DMS114 treated with DMSO at 0.1 percent for 48 hours (cell line): ENCODE data around the gene SLC27A1.
"Not testable (repeated sequence)": the region's sequence is repeated elsewhere in the genome, so short reads cannot be mapped to it uniquely, and the experiment has no call there.

Experiments used
- DNase-seq: peaks from one replicate; lab custom pipeline; 2025; ENCODE audit not compliant: unreplicated experiment; lab: John Stamatoyannopoulos, UW

Gene SLC27A1

DNA sequence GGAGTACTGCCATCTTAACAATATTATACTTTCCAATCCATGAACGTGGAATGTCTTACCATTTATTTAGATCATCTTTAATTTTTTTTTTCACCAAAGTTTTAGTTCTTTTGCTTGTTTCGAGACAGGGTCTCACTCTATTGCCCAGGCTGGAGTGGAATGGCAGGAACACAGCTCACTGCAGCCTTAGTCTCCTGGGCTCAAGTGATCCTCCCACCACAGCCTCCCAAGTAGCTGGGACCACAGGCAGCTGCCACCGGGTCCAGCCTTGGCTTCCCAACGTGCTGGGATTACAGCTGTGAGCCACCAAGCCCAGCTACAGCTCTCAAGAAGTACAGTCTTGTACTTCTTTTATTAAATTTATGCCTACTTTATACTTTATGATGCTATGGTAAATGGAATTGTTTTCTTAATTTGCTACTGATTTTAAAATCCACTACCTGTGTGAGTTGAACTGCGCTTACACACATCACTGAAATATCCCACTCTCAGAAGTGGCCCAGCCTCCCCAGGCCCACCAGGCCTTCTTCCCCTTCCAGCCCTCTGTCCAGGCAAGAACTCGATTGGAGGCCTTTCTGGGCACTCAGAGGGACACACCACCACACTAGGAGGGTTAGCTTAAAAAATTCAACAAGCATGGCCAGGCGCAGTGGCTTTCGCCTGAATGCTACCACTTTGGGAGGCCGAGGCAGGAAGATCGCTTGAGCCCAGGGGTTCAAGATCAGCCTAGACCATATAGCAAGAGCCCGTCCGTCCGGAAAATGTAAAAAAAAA lies 40.1 kb downstream of the SLC27A1 start:
- DNase-seq = no peak

DNA sequence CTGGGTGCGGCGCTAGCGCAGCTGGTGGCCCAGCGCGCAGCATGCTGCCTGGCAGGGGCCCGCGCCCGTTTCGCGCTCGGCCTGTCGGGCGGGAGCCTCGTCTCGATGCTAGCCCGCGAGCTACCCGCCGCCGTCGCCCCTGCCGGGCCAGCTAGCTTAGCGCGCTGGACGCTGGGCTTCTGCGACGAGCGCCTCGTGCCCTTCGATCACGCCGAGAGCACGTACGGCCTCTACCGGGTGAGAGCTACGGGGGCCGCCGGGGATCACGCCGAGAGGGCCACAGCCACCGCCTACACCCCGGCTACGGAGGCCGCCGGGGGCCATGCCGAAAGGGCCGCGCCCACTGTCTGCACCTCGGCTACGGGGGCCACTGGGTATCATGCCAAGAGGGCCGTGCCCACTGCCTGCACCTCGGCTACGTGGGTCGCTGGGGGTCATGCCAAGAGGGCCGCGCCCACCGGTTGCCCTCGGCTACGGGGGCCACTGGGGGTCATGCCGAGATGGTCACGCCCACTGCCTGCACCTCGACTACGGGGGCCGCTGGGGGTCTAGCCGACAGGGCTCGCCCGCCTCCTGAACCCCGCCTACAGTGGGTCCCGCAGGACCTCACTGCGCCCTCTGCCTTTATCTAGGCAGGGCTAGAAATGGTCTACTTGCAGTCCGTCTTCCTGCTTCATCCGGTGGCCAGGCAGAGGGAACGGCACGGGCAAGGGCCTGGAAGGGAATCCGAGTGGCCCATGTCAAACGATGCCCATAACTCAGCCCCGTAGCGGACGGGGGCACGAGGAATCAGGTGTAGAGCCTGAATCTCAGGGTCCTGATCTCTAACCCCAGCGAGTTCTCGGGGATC lies 41.6 kb downstream of the SLC27A1 start:
- peak; percentile 50 for DNase-seq

DNA sequence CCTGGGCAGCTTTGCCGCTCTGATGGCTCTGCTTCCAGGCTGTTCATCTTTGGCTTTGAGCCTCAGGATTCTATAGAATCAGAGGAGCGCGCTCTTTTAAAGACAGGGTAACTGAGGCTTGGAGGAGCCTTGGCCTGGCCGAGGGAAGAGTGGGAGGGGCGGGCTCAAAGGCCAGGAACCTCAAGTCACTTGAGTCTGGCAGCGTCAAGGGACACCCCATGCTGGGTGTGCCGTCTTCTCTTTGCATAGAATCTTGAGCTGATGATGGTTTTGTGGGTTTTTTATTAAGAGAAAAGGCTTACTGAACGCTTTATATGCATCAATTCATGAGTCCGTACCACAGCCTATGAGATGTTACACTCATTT lies 42.2 kb downstream of the SLC27A1 start:
- DNase-seq = no peak

DNA sequence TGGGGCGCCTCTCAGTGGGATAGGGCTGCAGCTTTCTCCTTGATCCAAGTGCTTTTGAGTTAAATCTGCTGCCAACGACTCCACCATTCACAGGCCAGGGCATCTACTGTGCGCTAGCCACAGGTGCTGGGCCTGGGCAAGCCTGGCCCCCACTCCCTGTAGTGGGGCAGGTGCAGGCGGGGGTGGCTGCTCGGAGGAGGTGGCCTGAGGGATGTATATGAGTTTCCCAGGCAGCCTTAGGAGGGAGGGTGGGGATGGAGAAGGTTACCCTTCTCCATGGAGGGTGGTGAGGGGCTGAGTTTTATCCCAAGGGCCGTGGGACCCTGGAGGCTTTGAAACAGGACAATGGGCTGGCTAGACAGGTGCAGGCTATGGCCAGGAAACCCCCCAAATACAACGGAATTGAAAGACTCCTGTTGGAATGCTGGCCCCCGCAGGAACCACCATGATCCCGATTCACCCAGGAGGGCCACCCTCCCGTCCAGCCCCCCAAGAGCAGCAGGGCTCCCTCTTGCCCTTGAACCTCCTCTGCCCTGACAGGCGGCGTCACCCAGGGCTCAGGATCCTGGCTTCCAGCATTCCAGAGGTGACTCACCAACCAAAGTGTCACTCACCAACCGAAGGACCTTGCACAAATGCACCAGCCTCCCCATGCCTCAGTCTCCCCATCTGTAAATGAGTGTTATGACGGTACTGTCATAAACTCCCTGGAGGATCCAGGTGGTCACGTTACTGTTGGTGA lies 45.3 kb downstream of the SLC27A1 start:
- no peak for DNase-seq

DNA sequence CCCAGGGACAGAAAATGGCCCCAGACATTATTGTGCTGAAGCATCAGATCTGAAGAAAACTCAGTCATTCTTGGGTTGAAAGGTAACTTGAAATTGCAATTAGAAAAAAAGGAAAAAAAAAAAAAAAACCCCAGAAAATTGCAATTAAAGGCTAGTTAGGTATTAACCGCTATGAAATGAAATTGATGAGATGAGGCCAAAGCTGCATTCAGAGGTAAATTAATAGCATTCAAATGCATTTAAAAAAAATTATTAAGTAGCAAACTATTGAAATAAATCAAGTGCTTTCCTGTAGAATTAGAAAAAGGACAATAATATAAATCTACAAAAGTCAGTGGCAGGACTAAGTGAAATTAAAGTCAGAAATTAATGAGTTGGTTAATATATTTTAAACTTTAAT lies 47.6 kb downstream of the SLC27A1 start:
- DNase-seq = no peak

DNA sequence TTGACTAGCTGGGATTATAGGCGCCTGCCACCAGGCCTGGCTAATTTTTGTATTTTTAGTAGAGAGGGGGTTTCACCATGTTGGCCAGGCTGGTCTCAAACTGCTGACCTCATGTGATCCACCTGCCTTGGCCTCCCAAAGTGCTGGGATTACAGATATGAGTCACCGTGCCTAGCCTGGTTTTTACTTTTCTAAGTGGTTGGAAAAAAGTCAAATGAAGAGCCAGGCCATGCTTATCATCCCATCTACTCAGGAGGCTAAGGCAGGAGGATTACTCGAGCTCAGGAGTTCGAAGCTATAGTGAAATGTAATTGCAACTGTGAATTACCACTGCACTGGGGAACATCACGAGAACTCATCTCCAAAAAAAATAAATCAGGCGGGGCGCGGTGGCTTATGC lies 48.3 kb downstream of the SLC27A1 start:
- DNase-seq = not testable (repeated sequence)

DNA sequence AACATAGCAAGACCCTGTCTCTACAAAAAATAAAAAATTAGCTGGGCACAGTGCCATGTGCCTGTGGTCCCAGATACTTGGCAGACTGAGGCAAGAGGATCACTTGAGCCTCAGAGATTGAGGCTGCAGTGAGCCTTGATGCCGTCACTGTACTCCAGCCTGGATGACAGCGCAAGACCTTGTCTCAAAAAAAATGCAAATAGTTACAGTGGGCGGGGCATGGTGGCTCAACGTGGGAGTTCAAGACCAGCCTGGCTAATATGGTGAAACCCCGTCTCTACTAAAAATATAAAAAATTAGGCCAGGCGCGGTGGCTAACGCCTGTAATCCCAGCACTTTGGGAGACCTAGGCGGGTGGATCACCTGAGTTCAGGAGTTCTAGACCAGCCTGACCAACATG lies 49.6 kb downstream of the SLC27A1 start:
- DNase-seq = no peak

DNA sequence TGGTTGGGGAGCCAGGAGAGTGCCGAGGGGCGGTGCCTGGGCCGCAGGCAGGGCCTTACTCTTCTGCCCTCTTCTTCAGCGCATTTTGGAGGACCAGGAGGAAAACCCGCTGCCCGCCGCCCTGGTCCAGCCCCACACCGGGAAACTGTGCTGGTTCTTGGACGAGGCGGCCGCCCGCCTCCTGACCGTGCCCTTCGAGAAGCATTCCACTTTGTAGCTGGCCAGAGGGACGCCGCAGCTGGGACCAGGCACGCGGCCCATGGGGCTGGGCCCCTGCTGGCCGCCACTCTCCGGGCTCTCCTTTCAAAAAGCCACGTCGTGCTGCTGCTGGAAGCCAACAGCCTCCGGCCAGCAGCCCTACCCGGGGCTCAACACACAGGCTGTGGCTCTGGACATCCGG lies 50.5 kb downstream of the SLC27A1 start:
- DNase-seq = no peak

DNA sequence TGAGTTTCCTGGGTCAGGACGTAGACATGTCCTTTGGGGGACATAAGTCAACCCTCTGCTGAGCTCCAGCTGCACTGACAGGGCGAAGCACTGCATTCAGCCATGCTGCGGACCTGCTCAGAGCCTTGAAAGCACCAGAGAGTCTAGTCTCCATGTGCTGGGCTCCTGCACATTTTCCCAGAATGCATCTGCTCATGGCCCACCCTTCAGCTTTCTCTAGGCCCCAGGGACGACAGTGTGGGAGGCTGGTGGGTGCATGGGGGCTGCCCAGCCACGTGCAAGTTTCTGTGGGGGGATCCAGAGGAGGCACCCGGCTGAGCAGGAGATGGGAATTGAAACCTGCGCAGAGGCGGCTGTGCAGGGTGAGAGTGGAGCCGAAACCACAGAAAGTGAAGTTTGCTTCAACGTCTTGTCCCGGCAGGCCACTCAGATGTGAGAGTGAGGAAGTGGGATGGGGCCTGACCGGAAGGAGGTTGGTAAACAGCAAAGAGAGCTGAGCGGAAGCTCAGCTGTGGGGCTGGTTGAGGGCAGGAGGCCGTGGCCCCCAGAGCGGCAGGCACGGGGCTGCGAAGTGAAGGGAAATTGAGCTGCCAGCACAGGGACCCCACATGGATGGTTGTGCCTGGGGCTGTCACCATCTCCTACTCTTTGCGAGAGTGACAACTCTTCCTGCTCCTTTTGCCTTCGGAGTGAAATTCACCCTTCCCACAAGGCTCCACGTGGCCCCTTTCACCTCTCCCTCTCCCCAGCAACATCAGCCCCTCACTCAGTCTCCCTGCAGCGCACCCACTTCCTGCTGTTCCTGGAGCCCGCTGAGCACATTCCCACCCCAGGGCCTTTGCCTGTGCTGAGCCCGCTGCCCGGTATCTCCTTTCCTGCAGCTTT lies 52.9 kb downstream of the SLC27A1 start:
- no peak for DNase-seq

DNA sequence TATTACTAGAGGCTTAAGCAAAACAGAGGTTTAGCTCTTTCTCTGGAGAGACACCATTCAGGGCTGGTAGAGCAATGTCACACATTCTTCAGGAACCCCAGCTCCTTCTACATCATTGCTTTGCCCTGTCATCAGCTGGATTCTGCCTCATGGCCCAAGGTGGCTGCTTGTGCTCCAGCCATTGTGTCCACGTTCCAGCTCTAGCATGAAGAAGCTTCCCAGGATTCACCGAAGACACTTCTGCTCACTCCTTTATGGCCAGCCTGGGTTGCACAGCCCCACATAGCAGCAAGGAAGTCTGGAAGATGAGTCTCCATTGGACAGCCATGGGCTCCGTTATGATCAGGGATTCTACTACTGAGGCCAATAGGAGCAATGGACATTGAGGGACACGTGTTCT lies 54.3 kb downstream of the SLC27A1 start:
- no peak for DNase-seq

DNA sequence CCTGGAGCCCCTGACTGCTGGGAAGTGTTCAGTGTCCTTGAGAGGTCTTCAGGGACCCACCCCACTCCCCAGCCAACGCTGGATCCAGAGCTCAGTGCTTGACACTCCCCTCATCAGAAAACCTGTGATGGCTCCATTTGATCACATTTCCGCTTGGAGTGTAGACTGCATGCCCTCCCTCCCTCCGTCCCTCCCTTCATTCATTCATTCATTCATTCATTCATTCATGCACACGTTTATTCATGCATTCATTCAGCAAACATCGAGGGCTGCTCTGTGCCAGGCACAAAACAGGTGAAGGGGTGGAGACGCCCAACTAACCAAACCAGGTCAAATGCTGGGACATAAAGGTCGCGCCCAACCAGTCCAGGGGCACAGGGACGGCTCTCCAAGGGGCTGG lies 54.8 kb downstream of the SLC27A1 start:
- no peak for DNase-seq

DNA sequence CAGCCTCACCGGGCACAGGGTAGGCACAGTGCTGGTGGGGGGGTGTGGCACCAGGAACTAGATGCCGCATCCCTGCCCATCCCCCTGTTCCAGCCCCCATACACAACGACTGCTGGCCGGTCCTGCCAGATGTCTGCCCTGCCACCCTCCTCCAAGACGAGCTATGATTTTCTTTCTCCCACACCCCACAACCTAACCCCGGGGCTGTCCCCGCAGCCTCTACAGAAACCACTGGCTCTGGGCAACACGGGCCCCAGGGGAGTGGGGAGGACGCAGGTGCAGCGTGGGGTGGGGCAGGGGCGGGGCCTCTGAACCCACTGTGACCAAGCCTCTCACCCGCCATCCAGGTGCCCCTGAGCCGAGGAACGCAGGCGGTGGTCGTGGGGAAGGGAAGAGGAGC lies 56.6 kb downstream of the SLC27A1 start:
- no peak for DNase-seq

DNA sequence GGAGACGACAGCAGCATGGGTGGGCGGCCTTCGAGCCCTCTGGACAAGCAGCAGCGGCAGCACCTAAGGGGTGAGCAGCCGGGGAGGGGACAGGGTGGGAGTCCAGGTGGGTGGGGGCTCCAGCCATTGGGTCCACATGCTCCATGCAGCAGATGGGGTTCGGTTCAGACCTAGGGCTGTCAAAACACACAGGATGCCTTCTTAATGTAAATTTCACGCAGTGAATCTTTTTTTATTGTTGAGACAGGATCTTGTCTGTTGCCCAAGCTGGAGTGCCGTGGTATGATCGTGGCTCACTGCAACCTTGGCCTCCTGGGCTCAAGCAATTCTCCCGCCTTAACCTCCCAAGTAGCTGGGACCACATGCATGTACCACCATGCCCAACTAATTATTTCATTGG lies 57.0 kb downstream of the SLC27A1 start:
- no peak for DNase-seq

DNA sequence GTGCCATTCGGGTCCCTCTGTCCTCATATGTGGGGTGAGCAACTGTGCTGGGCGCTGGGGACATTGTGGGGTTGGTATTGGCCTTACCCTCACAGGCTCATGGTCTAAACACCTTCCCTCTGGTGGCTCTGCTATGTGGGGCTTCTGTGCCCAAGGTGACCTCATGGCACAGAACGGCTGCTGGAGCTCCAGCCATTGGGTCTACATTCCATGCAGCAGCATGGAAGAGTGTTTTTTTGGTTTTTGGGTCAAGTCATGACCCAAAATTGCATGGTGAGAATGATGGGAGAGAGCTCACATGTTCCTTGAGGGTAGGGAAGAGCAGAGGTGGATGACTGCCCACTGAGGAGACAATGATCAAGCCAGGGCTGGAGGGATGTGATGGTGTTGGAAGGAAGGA lies 58.3 kb downstream of the SLC27A1 start:
- no peak for DNase-seq

DNA sequence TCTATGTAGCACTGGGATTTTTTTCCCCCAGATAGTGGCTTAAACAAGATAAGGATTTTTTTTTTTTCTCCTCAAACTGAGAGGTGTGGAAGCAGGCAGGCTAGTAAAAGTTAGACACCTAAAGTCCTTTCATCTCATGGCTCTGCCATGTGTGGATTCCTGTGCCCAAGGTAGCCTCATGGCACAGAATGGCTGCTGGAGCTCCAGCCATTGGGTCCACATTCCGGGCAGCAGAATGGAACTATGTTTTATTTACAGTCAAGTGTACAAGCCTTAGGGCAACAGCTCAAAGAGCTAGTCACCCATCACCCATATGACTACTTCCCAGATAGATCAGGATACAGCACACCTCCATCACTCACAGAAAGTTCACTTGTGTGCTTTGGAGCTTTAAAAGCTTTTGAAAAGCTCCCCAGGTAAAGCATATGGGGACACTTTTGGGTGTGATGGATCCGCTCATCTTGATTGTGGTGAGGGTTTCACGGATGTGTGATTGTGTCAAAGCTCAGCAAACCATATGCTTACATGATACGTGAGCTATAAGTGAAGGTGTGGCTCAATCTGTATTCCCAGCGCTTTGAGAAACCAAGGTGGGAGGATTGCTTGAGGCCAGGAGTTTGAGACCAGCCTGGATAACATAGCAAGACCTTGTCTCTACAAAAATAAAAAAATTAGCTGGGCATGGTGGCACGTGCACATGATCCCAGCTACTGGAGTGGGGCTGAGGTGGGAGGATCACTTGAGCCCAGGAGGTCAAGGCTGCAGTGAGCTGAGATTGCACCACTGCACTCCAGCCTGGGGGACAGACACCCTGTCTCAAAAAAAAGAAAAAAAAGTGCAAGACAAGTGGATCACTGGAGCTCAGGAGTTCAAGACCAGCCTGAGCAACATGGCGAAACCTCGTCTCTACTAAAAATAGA lies 59.2 kb downstream of the SLC27A1 start:
- no peak for DNase-seq

DNA sequence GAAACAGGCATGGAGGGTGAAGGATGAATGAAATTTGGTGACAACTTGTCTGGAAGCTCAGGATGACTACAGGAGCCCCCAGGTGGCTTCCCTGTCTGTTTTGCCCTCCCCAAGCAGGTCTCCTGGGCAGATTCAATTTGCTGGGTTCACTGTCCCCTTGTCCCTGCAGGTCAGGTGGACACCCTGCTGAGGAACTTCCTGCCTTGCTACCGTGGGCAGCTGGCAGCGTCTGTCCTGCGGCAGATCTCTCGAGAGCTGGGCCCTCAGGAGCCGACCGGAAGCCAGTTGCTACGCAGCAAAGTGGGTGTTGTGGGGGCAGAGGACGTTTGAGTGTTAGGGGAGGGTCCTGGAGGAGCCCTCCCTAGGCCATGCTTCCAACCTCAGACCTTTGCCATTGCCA lies 60.3 kb downstream of the SLC27A1 start:
- no peak for DNase-seq

DNA sequence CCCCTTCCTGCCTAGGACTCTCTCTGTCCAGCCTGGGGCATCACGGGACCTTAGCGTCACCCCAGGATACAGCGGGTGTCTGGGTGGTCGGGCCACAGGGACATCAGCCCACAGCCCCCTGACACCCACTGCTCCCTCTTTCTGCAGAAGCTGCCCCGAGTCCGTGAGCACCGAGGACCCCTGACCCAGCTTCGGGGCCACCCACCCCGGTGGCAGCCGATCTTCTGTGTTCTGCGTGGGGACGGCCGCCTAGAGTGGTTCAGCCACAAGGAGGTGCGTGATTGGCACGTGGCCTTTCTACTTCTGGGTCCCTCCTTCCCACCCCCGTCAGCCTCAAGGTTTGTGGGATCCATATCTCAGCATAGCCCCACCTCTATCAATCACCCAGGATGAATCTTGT lies 61.8 kb downstream of the SLC27A1 start:
- no peak for DNase-seq

DNA sequence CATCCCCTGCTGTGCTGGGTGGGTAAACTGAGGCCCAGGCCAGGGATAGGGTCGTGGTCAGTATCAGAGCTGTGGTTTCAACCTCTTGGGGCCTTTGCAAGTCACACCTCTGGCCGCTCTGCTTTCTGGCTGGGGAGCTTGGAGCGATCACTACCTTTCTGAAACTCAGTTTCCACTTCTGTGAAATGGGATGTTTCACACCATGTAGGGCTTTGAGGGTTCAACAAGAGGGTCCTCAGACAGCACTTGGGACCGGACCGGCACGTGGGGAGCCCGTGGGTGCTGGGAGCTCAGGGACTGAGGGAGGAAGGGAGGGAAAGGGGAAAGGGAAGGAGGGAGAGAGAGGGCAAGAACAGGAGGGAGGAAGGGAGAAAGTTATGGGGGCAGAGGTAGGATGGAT lies 62.2 kb downstream of the SLC27A1 start:
- DNase-seq = no peak

DNA sequence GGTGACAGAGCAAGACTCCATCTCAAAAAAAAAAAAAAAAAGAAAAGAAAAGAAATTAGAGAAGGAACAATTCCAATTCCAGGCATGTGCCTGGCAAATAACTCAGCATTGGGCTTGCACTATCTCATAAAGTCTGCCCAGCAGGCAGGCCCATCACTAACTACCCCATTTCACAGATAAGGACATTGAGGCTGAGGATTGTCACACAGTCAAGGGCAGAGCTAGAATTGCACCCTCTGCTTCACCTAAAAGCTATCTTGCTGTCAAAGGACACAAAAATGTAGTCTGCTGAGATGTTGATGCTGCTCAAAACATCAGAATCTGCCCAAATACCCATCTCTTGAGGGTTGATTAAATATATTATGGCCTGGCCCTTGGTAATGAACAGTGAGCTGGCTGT lies 64.4 kb downstream of the SLC27A1 start:
- DNase-seq = no peak

DNA sequence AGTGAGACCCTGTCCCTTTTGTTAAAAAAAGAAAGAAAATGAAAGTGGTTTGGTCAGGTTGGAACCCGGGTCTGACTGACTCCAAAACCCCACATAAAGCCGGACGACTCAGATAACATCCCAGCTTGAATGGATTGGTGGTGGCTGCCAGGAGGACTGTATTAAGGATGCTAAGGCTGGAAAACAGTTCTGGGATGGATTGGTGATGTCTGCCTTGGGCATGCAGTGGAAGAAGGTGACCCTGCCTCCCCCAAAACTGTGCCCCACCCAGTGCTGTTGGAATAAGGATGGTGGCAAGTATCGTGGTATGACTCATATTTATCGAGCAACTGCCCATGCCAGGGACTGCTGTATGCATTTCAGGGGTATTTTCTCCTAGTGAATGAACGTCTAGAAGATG lies 66.6 kb downstream of the SLC27A1 start:
- no peak for DNase-seq
